A673 (cell line): ENCODE measurements around the gene LRBA. TPM values are rescaled to one million over a fixed set of nuclear protein-coding genes. Genes with fewer than 3 reads are reported as not detected.
A peak's percentile ranks its signal among the peaks of the same experiment; 100 is the strongest.

Experiments
- BruUV-seq: library from RNA; stranded (reverse); fragments of 400-500 nt; replicated peaks from 2 replicates; lab custom pipeline; 2021; lab: Mats Ljungman, UMichigan
- CTCF ChIA-PET: fragments of 300-600 bp; sonication (Branson Sonifier 250); formaldehyde crosslinking; loops from one replicate; lab custom pipeline; 2022; ENCODE audit warnings: antibody characterized with exemption; lab: Charles Lee
- POLR2A ChIA-PET: fragments of 300-600 bp; sonication (Branson Sonifier 250); formaldehyde crosslinking; loops from one replicate; lab custom pipeline; 2022; ENCODE audit warnings: antibody characterized with exemption; ENCODE audit not compliant: low non-redundant PET; lab: Charles Lee
- DNase-seq: peaks from one replicate; pipeline ENCODE4 v3.0.0-alpha.2; 2015; ENCODE audit warnings: low spot score
- H3K27ac ChIP-seq: fragments of 200-600 bp; sonication (generic); 2 replicates; pipeline ENCODE4 v1.5.1; 2016; ENCODE audit warnings: mixed run types, low read depth, mild to moderate bottlenecking, mixed read lengths, antibody characterized with exemption, low read length; ENCODE audit not compliant: poor library complexity, severe bottlenecking
- H3K27me3 ChIP-seq: fragments of 200-600 bp; sonication (generic); replicated peaks from 2 replicates; pipeline ENCODE4 v1.6.1; 2017; ENCODE audit warnings: mixed run types, low read depth, mild to moderate bottlenecking, mixed read lengths, antibody characterized with exemption, low read length; ENCODE audit not compliant: insufficient read depth, poor library complexity
- H3K36me3 ChIP-seq: fragments of 200-600 bp; sonication (generic); 2 replicates; pipeline ENCODE4 v1.6.1; 2016; ENCODE audit warnings: mixed run types, mild to moderate bottlenecking, mixed read lengths, antibody characterized with exemption, low read length; ENCODE audit not compliant: insufficient read depth, poor library complexity, severe bottlenecking
- H3K4me1 ChIP-seq: fragments of 200-600 bp; sonication (generic); 2 replicates; pipeline ENCODE4 v1.6.1; 2017; ENCODE audit warnings: mixed run types, mild to moderate bottlenecking, mixed read lengths, antibody characterized with exemption, low read length; ENCODE audit not compliant: insufficient read depth, poor library complexity, severe bottlenecking
- H3K4me3 ChIP-seq: fragments of 200-600 bp; sonication (generic); 2 replicates; pipeline ENCODE4 v1.5.1; 2016; ENCODE audit warnings: low read depth, mixed run types, mild to moderate bottlenecking, mixed read lengths, low read length; ENCODE audit not compliant: poor library complexity, severe bottlenecking
- H3K9me3 ChIP-seq: fragments of 200-600 bp; sonication (generic); 2 replicates; pipeline ENCODE4 v1.6.1; 2016; ENCODE audit warnings: mixed run types, low read depth, mild to moderate bottlenecking, mixed read lengths, antibody characterized with exemption, low read length; ENCODE audit not compliant: poor library complexity, severe bottlenecking
- EZH2 ChIP-seq: fragments of 200-600 bp; sonication (generic); IDR thresholded peaks from 2 replicates; pipeline ENCODE4 v1.6.1; 2017; ENCODE audit warnings: borderline replicate concordance, low read depth, mild to moderate bottlenecking, mixed read lengths, antibody characterized with exemption, low read length; ENCODE audit not compliant: poor library complexity, severe bottlenecking
- intact Hi-C: fragments of 100-400 bp; cut with micrococcal nuclease; formaldehyde crosslinking; loops from one replicate; pipeline ENCODE4 v1.10.0; 2022; ENCODE audit not compliant: unreplicated experiment
- total RNA-seq: library from RNA; stranded (reverse); gene quantifications from 2 replicates; pipeline ENCODE4 v1.2.3, GENCODE V29; 2021
- TF ChIP-seq, protein P1 (sequence below): fragments of 300-800, 200-600 bp; sonication (generic); conservative IDR thresholded peaks from 2 replicates; pipeline ENCODE4 v1.5.1; 2017; ENCODE audit warnings: low read depth, mild to moderate bottlenecking, antibody characterized with exemption, low read length, moderate library complexity, mixed read lengths

Gene LRBA
- total RNA-seq, 1 experiment from 2014 or later, result 35.7 TPM

GRCh38 chr4:150751648-150752047 is 263.4 kb downstream of the LRBA start:
- Histone ChIP-seq H3K9me3 (no peaks in the 10 kb centered on the region), H3K4me3 (no peak overlapping the region), H3K4me1 (no peaks in the 10 kb centered on the region), H3K36me3 (no peaks in the 10 kb centered on the region), H3K27ac (no peak overlapping the region), H3K27me3 (no peaks in the 10 kb centered on the region)
- intact Hi-C loops, result no loop called here
- no peak for DNase-seq
- TF ChIP-seq, protein P1, sequence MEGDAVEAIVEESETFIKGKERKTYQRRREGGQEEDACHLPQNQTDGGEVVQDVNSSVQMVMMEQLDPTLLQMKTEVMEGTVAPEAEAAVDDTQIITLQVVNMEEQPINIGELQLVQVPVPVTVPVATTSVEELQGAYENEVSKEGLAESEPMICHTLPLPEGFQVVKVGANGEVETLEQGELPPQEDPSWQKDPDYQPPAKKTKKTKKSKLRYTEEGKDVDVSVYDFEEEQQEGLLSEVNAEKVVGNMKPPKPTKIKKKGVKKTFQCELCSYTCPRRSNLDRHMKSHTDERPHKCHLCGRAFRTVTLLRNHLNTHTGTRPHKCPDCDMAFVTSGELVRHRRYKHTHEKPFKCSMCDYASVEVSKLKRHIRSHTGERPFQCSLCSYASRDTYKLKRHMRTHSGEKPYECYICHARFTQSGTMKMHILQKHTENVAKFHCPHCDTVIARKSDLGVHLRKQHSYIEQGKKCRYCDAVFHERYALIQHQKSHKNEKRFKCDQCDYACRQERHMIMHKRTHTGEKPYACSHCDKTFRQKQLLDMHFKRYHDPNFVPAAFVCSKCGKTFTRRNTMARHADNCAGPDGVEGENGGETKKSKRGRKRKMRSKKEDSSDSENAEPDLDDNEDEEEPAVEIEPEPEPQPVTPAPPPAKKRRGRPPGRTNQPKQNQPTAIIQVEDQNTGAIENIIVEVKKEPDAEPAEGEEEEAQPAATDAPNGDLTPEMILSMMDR, result no peak
- TF ChIP-seq EZH2, result no peak
- no TSS peak for BruUV-seq
- ChIA-PET CTCF (no interaction called here), POLR2A (no interaction called here)

- intact Hi-C loops, result no loop called here
- CTCF ChIA-PET, result no interaction called here
- TF ChIP-seq, protein P1, result no peak
- no peak for TF ChIP-seq EZH2
- Histone ChIP-seq H3K27ac (no peak overlapping the region), H3K4me3 (no peak overlapping the region), H3K27me3 (no peaks in the 10 kb centered on the region), H3K36me3 (no peaks in the 10 kb centered on the region), H3K4me1 (no peaks in the 10 kb centered on the region), H3K9me3 (no peaks in the 10 kb centered on the region)
- BruUV-seq, result no TSS peak
- POLR2A ChIA-PET, result no interaction called here
- DNase-seq, result no peak
Measured at GRCh38 chr4:150750824-150751223, 264.3 kb downstream of the LRBA start.

GRCh38 chr4:150746156-150746555 is 268.9 kb downstream of the LRBA start:
- BruUV-seq, result no TSS peak
- Histone ChIP-seq H3K4me1 (peaks cover 9% of the 10 kb centered on the region), H3K9me3 (no peaks in the 10 kb centered on the region), H3K27ac (no peak overlapping the region), H3K36me3 (no peaks in the 10 kb centered on the region), H3K27me3 (no peaks in the 10 kb centered on the region), H3K4me3 (no peak overlapping the region)
- POLR2A ChIA-PET, result no interaction called here
- DNase-seq, result peak; percentile 33
- TF ChIP-seq, protein P1, result no peak
- TF ChIP-seq EZH2, result no peak
- CTCF ChIA-PET, result no interaction called here
- intact Hi-C loops, result no loop called here
